GM23338 (cell line): Measurements from ENCODE around the gene ANTXR2. TPM values are rescaled to one million over a fixed set of nuclear protein-coding genes. Genes with fewer than 3 reads are reported as not detected.

ENCODE experiments used
- ATAC-seq: fragments of 200-7000 bp; cut with Tn5 transposase; 3 replicates; pipeline ENCODE4 v1.9.1; 2020
- DNase-seq: peaks from one replicate; pipeline ENCODE4 v3.0.0-alpha.2; 2015; ENCODE audit warnings: low spot score
- H2AFZ ChIP-seq: fragments of 200-600 bp; sonication (generic); 2 replicates; pipeline ENCODE4 v1.8.0; 2016; ENCODE audit warnings: antibody characterized with exemption, mild to moderate bottlenecking, moderate library complexity
- H3F3A ChIP-seq: fragments of 200-600 bp; sonication (generic); replicated peaks from 2 replicates; pipeline ENCODE4 v1.8.0; 2017; ENCODE audit warnings: antibody characterized with exemption, mixed run types, low read depth
- H3K27ac ChIP-seq: fragments of 200-600 bp; sonication (generic); 2 replicates; pipeline ENCODE4 v1.6.1; 2016; ENCODE audit warnings: low read depth
- H3K27me3 ChIP-seq: fragments of 200-600 bp; sonication (generic); 2 replicates; pipeline ENCODE4 v1.8.0; 2016; ENCODE audit warnings: mild to moderate bottlenecking, mixed run types, moderate library complexity; ENCODE audit not compliant: insufficient read depth
- H3K36me3 ChIP-seq: fragments of 200-600 bp; sonication (generic); 2 replicates; pipeline ENCODE4 v1.8.0; 2016; ENCODE audit warnings: mild to moderate bottlenecking; ENCODE audit not compliant: insufficient read depth
- H3K4me1 ChIP-seq: fragments of 200-600 bp; sonication (generic); 2 replicates; pipeline ENCODE4 v1.8.0; 2016; ENCODE audit warnings: mild to moderate bottlenecking, moderate library complexity; ENCODE audit not compliant: insufficient read depth
- H3K4me2 ChIP-seq: fragments of 200-600 bp; sonication (generic); 2 replicates; pipeline ENCODE4 v1.7.1; 2017; ENCODE audit warnings: mixed run types
- H3K4me3 ChIP-seq: fragments of 200-600 bp; sonication (generic); 2 replicates; pipeline ENCODE4 v1.6.1; 2016; ENCODE audit warnings: mixed run types
- H3K79me2 ChIP-seq: fragments of 200-600 bp; sonication (generic); replicated peaks from 2 replicates; pipeline ENCODE4 v1.8.0; 2017; ENCODE audit warnings: mild to moderate bottlenecking; ENCODE audit not compliant: insufficient read depth
- H3K9me2 ChIP-seq: fragments of 200-600 bp; sonication (generic); 2 replicates; pipeline ENCODE4 v1.8.0; 2017; ENCODE audit not compliant: insufficient read depth
- H4K20me1 ChIP-seq: fragments of 200-600 bp; sonication (generic); replicated peaks from 2 replicates; pipeline ENCODE4 v1.8.0; 2017; ENCODE audit warnings: mild to moderate bottlenecking; ENCODE audit not compliant: insufficient read depth
- H3K27ac Mint-ChIP-seq: 2 replicates; pipeline ENCODE4 v1.8.0; 2020; ENCODE audit warnings: inconsistent platforms, mild to moderate bottlenecking, moderate library complexity, mixed read lengths
- H3K27me3 Mint-ChIP-seq: 3 replicates; pipeline ENCODE4 v1.8.0; 2022; ENCODE audit warnings: low read depth, mild to moderate bottlenecking, moderate library complexity, mixed read lengths, inconsistent platforms; ENCODE audit not compliant: insufficient read depth, poor library complexity
- H3K36me3 Mint-ChIP-seq: 3 replicates; pipeline ENCODE4 v1.8.0; 2021; ENCODE audit warnings: low read depth, mild to moderate bottlenecking, inconsistent platforms, moderate library complexity, mixed read lengths
- H3K4me1 Mint-ChIP-seq: 3 replicates; pipeline ENCODE4 v1.8.0; 2020; ENCODE audit warnings: mild to moderate bottlenecking, inconsistent platforms, mixed read lengths
- H3K4me3 Mint-ChIP-seq: 3 replicates; pipeline ENCODE4 v1.8.0; 2021; ENCODE audit warnings: moderate library complexity, mild to moderate bottlenecking, inconsistent platforms, mixed read lengths
- H3K9me3 Mint-ChIP-seq: 3 replicates; pipeline ENCODE4 v1.8.0; 2020; ENCODE audit warnings: moderate library complexity, mild to moderate bottlenecking, inconsistent platforms, mixed read lengths
- JUNB ChIP-seq: IDR thresholded peaks from one replicate; pipeline ENCODE4 v1.6.1; 2016; ENCODE audit warnings: antibody characterized with exemption; ENCODE audit not compliant: unreplicated experiment
- NANOG ChIP-seq: IDR thresholded peaks from 2 replicates; pipeline ENCODE4 v1.6.1; 2016; ENCODE audit warnings: antibody characterized with exemption, borderline replicate concordance
- STAT1 ChIP-seq: IDR thresholded peaks from one replicate; pipeline ENCODE4 v1.6.1; 2016; ENCODE audit warnings: antibody characterized with exemption; ENCODE audit not compliant: unreplicated experiment
- ZNF331 ChIP-seq: fragments of 250-450 bp; sonication (Bioruptor Pico); IDR thresholded peaks from 2 replicates; pipeline ENCODE4 v1.5.0; 2020; ENCODE audit warnings: low read depth, mild to moderate bottlenecking, moderate library complexity
- polyA plus RNA-seq: library from polyadenylated mRNA; unstranded; fragments of >200 nt; fragmentation: Nextera tagmentation; extraction: Ambion mirVana; gene quantifications from 2 replicates; pipeline ENCODE4 v1.2.1, GENCODE V29; 2016
- total RNA-seq: library from RNA; depleted of rRNA; stranded (reverse); fragments of >200 nt; shearing (Covaris generic); gene quantifications from 2 replicates; pipeline ENCODE4 v1.2.3, GENCODE V29; 2014
- TF ChIP-seq, protein P1 (sequence below): fragments of 250-450 bp; sonication (Bioruptor Pico); IDR thresholded peaks from 2 replicates; pipeline ENCODE4 v1.5.0; 2020; ENCODE audit warnings: mild to moderate bottlenecking, moderate library complexity
- TF ChIP-seq, protein P2 (sequence below): IDR thresholded peaks from 2 replicates; pipeline ENCODE4 v1.6.1; 2016; ENCODE audit warnings: antibody characterized with exemption

ANTXR2 gene
- total and polyA plus RNA-seq, 2 experiments from 2014 or later: 2.0 to 5.3 TPM

DNA sequence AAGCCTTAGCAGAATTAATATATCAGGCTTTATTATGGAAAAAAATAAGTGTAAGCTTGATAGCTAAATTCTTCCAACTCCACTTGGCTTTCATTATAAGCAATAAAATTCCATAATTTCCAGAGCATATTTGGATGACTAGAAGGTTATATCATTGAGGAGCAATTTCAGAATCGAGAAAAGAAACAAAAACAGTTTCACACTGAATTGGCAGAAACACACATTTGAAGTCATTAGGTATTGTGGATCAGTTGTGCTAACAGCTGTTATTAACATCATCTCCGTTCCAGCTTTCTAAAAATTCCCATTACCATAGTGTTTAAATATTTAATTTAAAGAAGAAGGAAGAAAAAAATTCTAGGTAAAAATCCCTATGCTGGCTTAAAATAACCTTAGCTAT, 92.6 kb downstream of the ANTXR2 start (continued):
- TF ChIP-seq, protein P1, sequence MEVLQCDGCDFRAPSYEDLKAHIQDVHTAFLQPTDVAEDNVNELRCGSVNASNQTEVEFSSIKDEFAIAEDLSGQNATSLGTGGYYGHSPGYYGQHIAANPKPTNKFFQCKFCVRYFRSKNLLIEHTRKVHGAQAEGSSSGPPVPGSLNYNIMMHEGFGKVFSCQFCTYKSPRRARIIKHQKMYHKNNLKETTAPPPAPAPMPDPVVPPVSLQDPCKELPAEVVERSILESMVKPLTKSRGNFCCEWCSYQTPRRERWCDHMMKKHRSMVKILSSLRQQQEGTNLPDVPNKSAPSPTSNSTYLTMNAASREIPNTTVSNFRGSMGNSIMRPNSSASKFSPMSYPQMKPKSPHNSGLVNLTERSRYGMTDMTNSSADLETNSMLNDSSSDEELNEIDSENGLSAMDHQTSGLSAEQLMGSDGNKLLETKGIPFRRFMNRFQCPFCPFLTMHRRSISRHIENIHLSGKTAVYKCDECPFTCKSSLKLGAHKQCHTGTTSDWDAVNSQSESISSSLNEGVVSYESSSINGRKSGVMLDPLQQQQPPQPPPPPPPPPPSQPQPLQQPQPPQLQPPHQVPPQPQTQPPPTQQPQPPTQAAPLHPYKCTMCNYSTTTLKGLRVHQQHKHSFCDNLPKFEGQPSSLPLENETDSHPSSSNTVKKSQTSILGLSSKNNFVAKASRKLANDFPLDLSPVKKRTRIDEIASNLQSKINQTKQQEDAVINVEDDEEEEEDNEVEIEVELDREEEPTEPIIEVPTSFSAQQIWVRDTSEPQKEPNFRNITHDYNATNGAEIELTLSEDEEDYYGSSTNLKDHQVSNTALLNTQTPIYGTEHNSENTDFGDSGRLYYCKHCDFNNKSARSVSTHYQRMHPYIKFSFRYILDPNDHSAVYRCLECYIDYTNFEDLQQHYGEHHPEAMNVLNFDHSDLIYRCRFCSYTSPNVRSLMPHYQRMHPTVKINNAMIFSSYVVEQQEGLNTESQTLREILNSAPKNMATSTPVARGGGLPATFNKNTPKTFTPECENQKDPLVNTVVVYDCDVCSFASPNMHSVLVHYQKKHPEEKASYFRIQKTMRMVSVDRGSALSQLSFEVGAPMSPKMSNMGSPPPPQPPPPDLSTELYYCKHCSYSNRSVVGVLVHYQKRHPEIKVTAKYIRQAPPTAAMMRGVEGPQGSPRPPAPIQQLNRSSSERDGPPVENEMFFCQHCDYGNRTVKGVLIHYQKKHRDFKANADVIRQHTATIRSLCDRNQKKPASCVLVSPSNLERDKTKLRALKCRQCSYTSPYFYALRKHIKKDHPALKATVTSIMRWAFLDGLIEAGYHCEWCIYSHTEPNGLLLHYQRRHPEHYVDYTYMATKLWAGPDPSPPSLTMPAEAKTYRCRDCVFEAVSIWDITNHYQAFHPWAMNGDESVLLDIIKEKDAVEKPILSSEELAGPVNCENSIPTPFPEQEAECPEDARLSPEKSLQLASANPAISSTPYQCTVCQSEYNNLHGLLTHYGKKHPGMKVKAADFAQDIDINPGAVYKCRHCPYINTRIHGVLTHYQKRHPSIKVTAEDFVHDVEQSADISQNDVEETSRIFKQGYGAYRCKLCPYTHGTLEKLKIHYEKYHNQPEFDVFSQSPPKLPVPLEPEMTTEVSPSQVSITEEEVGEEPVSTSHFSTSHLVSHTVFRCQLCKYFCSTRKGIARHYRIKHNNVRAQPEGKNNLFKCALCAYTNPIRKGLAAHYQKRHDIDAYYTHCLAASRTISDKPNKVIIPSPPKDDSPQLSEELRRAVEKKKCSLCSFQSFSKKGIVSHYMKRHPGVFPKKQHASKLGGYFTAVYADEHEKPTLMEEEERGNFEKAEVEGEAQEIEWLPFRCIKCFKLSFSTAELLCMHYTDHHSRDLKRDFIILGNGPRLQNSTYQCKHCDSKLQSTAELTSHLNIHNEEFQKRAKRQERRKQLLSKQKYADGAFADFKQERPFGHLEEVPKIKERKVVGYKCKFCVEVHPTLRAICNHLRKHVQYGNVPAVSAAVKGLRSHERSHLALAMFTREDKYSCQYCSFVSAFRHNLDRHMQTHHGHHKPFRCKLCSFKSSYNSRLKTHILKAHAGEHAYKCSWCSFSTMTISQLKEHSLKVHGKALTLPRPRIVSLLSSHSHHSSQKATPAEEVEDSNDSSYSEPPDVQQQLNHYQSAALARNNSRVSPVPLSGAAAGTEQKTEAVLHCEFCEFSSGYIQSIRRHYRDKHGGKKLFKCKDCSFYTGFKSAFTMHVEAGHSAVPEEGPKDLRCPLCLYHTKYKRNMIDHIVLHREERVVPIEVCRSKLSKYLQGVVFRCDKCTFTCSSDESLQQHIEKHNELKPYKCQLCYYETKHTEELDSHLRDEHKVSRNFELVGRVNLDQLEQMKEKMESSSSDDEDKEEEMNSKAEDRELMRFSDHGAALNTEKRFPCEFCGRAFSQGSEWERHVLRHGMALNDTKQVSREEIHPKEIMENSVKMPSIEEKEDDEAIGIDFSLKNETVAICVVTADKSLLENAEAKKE (CRISPR knock-in tag): no peak
- TF ChIP-seq, protein P2, sequence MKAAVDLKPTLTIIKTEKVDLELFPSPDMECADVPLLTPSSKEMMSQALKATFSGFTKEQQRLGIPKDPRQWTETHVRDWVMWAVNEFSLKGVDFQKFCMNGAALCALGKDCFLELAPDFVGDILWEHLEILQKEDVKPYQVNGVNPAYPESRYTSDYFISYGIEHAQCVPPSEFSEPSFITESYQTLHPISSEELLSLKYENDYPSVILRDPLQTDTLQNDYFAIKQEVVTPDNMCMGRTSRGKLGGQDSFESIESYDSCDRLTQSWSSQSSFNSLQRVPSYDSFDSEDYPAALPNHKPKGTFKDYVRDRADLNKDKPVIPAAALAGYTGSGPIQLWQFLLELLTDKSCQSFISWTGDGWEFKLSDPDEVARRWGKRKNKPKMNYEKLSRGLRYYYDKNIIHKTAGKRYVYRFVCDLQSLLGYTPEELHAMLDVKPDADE: no peak
- TF ChIP-seq STAT1: no peak

DNA sequence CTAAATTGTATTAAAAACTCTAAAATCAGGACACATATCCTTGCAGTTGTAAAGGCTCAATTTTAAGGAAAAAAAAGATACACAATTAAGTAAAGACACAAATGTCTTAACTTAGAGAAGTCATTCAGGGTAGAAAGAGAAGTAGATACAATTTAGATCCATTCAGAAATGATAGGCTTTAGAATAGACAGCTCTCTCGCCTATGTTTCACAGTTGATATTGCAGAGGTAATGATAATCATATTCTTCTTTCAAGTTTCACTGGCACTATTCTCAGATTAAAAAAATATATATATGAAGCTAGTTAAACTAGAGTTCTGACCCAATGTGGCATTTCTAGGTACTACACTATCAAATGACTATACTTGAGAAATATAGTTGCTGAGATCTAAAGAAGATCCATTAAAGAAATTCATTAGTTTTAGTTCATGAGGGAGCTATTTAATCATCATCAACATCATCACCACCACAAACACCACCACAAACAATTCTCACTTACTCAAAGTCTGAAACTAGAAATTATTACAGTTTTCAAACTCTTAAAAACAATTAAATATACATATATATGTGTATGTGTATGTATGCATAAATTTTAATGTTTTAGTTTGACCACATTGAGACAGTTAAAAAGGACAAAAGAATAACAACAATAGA, 93.1 kb downstream of the ANTXR2 start:
- no peaks in the 10 kb centered on the region for H3K36me3 Mint-ChIP-seq
- H3K4me3 ChIP-seq: no peak overlapping the region
- TF ChIP-seq, protein P1 (CRISPR knock-in tag): no peak
- no peak for TF ChIP-seq NANOG
- no peak for TF ChIP-seq JUNB
- TF ChIP-seq, protein P2: no peak
- TF ChIP-seq STAT1: no peak
- no peak for TF ChIP-seq ZNF331 (CRISPR knock-in tag)

More for the DNA sequence above, 93.1 kb downstream of the ANTXR2 start:
- Histone ChIP-seq H4K20me1 (no peaks in the 10 kb centered on the region), H3F3A (no peaks in the 10 kb centered on the region), H3K27me3 (no peaks in the 10 kb centered on the region), H3K79me2 (no peaks in the 10 kb centered on the region), H3K36me3 (no peaks in the 10 kb centered on the region), H3K4me1 (no peaks in the 10 kb centered on the region), H3K9me2 (no peaks in the 10 kb centered on the region), H3K27ac (no peak overlapping the region), H3K4me2 (no peak overlapping the region), H2AFZ (no peak overlapping the region)
- Mint-ChIP-seq H3K9me3 (no peaks in the 10 kb centered on the region), H3K4me1 (0 out of 3 replicates have a peak, but pooled peaks cover 3% of the 10 kb centered on the region), H3K27ac (no peak overlapping the region), H3K4me3 (no peak overlapping the region), H3K27me3 (no peaks in the 10 kb centered on the region)
- DNase-seq (no peak), ATAC-seq (no peak)
